H1 (cell line): ENCODE measurements around the gene CACNA1B. TPM values are rescaled to one million over a fixed set of nuclear protein-coding genes. Genes with fewer than 3 reads are reported as not detected.

Experiments
- MAX ChIP-seq: IDR thresholded peaks from 2 replicates; pipeline ENCODE4 v1.6.1; 2012; ENCODE audit warnings: inconsistent platforms
- NRF1 ChIP-seq: IDR thresholded peaks from 2 replicates; pipeline ENCODE4 v1.6.1; 2011; ENCODE audit warnings: mild to moderate bottlenecking, low read depth, low read length, improper control_type of control experiment
- RAD21 ChIP-seq, 2 experiments: IDR thresholded peaks in 1 of 2; conservative IDR thresholded peaks in 1 of 2; 2 replicates each; pipeline ENCODE4 v1.6.1; 2011; ENCODE audit warnings: low read depth in 2 of 2, low read length in 2 of 2, improper control_type of control experiment in 1 of 2, inconsistent platforms in 1 of 2, mild to moderate bottlenecking in 1 of 2, moderate library complexity in 1 of 2
- TCF12 ChIP-seq: IDR thresholded peaks from 2 replicates; pipeline ENCODE4 v1.6.1; 2011; ENCODE audit warnings: low read depth, mild to moderate bottlenecking, low read length
- polyA plus RNA-seq, 7 experiments: library from polyadenylated mRNA; depleted of rRNA in 3 of 7; stranded (reverse) in 5 of 7; unstranded in 2 of 7; fragments of >200 nt in 5 of 7; fragments of 200-250 nt in 2 of 7; gene quantifications; 1 replicate in 5 of 7; 2 replicates in 1 of 7; 4 replicates in 1 of 7; pipeline versions ENCODE4 v1.2.1 to v1.2.3, GENCODE V29; 2011 to 2013; ENCODE audit warnings: missing spikeins in 2 of 7, mixed read lengths in 2 of 7
- total RNA-seq: library from RNA; stranded (reverse); fragmentation: NEBNext Ultra II Directional; extraction: Animal tissue kit (Norgen Biotek cat#: 25700); gene quantifications from 2 replicates; pipeline ENCODE4 v1.2.1, GENCODE V29; 2021

Gene CACNA1B
- total and polyA plus RNA-seq, 2 of the 8 experiments (the other 6 are each of a cell fraction or from before 2014, with no cell fraction given), result 1.5 to 5.7 TPM

GRCh38 chr9:138096519-138096845 is 218.9 kb downstream of the CACNA1B start (continued):
- no peak for TF ChIP-seq TCF12
- no peak for TF ChIP-seq MAX
- no peak for TF ChIP-seq RAD21 (IDR thresholded peaks at IDR 0.05 in 1 of 2, conservative IDR thresholded peaks at IDR 0.05 in 1 of 2; ENCODE audit: low read depth in 2 of 2, low read length in 2 of 2)
- TF ChIP-seq NRF1, result no peak
- TF ChIP-seq, all 59 proteins: peak for 0
